A549 (cell line): ENCODE results near the gene KLHDC8A. TPM values are rescaled to one million over a fixed set of nuclear protein-coding genes. Genes with fewer than 3 reads are reported as not detected.
A peak's percentile ranks its signal among the peaks of the same experiment; 100 is the strongest.

Source experiments
- ATAC-seq, 2 experiments: fragments of 200-7000 bp in 1 of 2; fragments of >200 bp in 1 of 2; cut with Nextera tagmentation in 1 of 2; cut with Tn5 transposase in 1 of 2; 3 replicates each; pipeline versions ENCODE4 v1.8.0 to v1.9.1; 2018 to 2020; ENCODE audit warnings: mild to moderate bottlenecking in 1 of 2, moderate library complexity in 1 of 2
- CTCF ChIA-PET: fragments of 300-600 bp; sonication (Branson Sonifier 250); formaldehyde crosslinking; extraction: SDS; loops from one replicate; lab custom pipeline; 2021; ENCODE audit warnings: antibody characterized with exemption, inconsistent platforms; lab: Yijun Ruan, JAX
- POLR2A ChIA-PET: fragments of 350-600 bp; formaldehyde crosslinking; extraction: SDS; loops from one replicate; lab custom pipeline; 2021; ENCODE audit warnings: antibody characterized with exemption, inconsistent platforms; lab: Yijun Ruan, JAX
- DNase-seq, 2 experiments: peaks; one replicate each; pipeline versions ENCODE4 v3.0.0 to v3.0.0-alpha.2; 2011 to 2016; ENCODE audit warnings: low read depth in 1 of 2, low spot score in 1 of 2
- FAIRE-seq: peaks from 2 replicates; lab custom pipeline; 2011; peaks lifted over from hg19 to GRCh38; lab: Jason Lieb, UNC
- H3K27ac ChIP-seq, 2 experiments: fragments of >200 bp; sonication (Bioruptor Twin); formaldehyde crosslinking; 3 replicates each; pipeline ENCODE4 v1.5.1; 2016 to 2017
- H3K4me1 ChIP-seq: fragments of >200 bp; sonication (Bioruptor Twin); formaldehyde crosslinking; 3 replicates; pipeline ENCODE4 v1.6.1; 2016
- H3K4me2 ChIP-seq: fragments of >200 bp; sonication (Bioruptor Twin); formaldehyde crosslinking; 3 replicates; pipeline ENCODE4 v1.6.1; 2016
- H3K4me3 ChIP-seq: fragments of >200 bp; sonication (Bioruptor Twin); formaldehyde crosslinking; 3 replicates; pipeline ENCODE4 v1.5.1; 2016
- H3K9me3 ChIP-seq: fragments of >200 bp; sonication (Bioruptor Twin); formaldehyde crosslinking; 3 replicates; pipeline ENCODE4 v1.6.1; 2016
- BCL3 ChIP-seq: fragments of >200 bp; sonication (Bioruptor Twin); formaldehyde crosslinking; IDR thresholded peaks from 3 replicates; pipeline ENCODE4 v1.6.1; 2016
- CBX8 ChIP-seq: fragments of 200-600 bp; sonication (generic); IDR thresholded peaks from 2 replicates; pipeline ENCODE4 v1.6.1; 2016
- CHD4 ChIP-seq: fragments of 200-600 bp; sonication (generic); IDR thresholded peaks from 2 replicates; pipeline ENCODE4 v1.6.1; 2016; ENCODE audit warnings: antibody characterized with exemption, mild to moderate bottlenecking, borderline replicate concordance
- CTCF ChIP-seq: fragments of >200 bp; sonication (Bioruptor Twin); formaldehyde crosslinking; IDR thresholded peaks from 3 replicates; pipeline ENCODE4 v1.5.1; 2016
- E2F6 ChIP-seq: IDR thresholded peaks from 2 replicates; pipeline ENCODE4 v1.6.1; 2012; ENCODE audit warnings: low read depth, borderline replicate concordance
- EHMT2 ChIP-seq: fragments of 200-600 bp; sonication (generic); IDR thresholded peaks from 2 replicates; pipeline ENCODE4 v1.6.1; 2016; ENCODE audit warnings: antibody characterized with exemption, low read depth, mild to moderate bottlenecking, moderate library complexity
- FOSB ChIP-seq: fragments of 250-450 bp; sonication (Bioruptor Pico); IDR thresholded peaks from 2 replicates; pipeline ENCODE4 v1.5.0; 2020; ENCODE audit warnings: mild to moderate bottlenecking, moderate library complexity
- FOSL2 ChIP-seq, 2 experiments: fragments of 450-650 bp in 1 of 2; fragments of >200 bp in 1 of 2; sonication (Bioruptor Twin) in 1 of 2; formaldehyde crosslinking; IDR thresholded peaks; 2 replicates each; pipeline versions ENCODE4 v1.5.0 to v1.6.1; 2016 to 2020; ENCODE audit warnings: mild to moderate bottlenecking in 1 of 2, moderate library complexity in 1 of 2
- MYC ChIP-seq: IDR thresholded peaks from 2 replicates; pipeline ENCODE4 v1.6.1; 2012; ENCODE audit warnings: mild to moderate bottlenecking, inconsistent platforms, low read length, improper control_type of control experiment, borderline replicate concordance
- NFE2L2 ChIP-seq: fragments of 150-350 bp; conservative IDR thresholded peaks from 2 replicates; pipeline ENCODE4 v1.6.1; 2014; ENCODE audit warnings: low read length
- POLR2A ChIP-seq: IDR thresholded peaks from 2 replicates; pipeline ENCODE4 v1.6.1; 2012; ENCODE audit warnings: mild to moderate bottlenecking, low read length
- POLR2AphosphoS2 ChIP-seq: conservative IDR thresholded peaks from 2 replicates; pipeline ENCODE4 v1.6.1; 2012; ENCODE audit warnings: low read length, improper control_type of control experiment, inconsistent platforms
- RAD21 ChIP-seq, 2 experiments: fragments of >200 bp in 1 of 2; sonication (Bioruptor Twin) in 1 of 2; formaldehyde crosslinking in 1 of 2; IDR thresholded peaks in 1 of 2; conservative IDR thresholded peaks in 1 of 2; 2 replicates in 1 of 2; 3 replicates in 1 of 2; pipeline ENCODE4 v1.6.1; 2012 to 2018; ENCODE audit warnings: inconsistent platforms in 1 of 2
- RCOR1 ChIP-seq: fragments of 150-350 bp; IDR thresholded peaks from 2 replicates; pipeline ENCODE4 v1.6.1; 2014; ENCODE audit warnings: antibody characterized with exemption, low read length, low read depth
- RFX5 ChIP-seq: fragments of 450-650 bp; IDR thresholded peaks from 2 replicates; pipeline ENCODE4 v1.7.1; 2014; ENCODE audit warnings: antibody characterized with exemption, mild to moderate bottlenecking, moderate library complexity
- RNF2 ChIP-seq: fragments of 200-600 bp; sonication (generic); IDR thresholded peaks from 2 replicates; pipeline ENCODE4 v1.6.1; 2016; ENCODE audit warnings: low read depth, mild to moderate bottlenecking, antibody characterized with exemption, moderate library complexity, borderline replicate concordance
- SMC3 ChIP-seq: fragments of >200 bp; sonication (Bioruptor Twin); formaldehyde crosslinking; IDR thresholded peaks from 3 replicates; pipeline ENCODE4 v1.6.1; 2018; ENCODE audit warnings: inconsistent platforms
- TFCP2L1 ChIP-seq: fragments of 250-450 bp; sonication (Bioruptor Pico); IDR thresholded peaks from 2 replicates; pipeline ENCODE4 v1.5.0; 2021; ENCODE audit warnings: mild to moderate bottlenecking
- ZC3H11A ChIP-seq: fragments of 450-650 bp; IDR thresholded peaks from 2 replicates; pipeline ENCODE4 v1.6.1; 2014; ENCODE audit warnings: antibody characterized with exemption, mild to moderate bottlenecking
- ZFP36 ChIP-seq: fragments of 450-650 bp; IDR thresholded peaks from 2 replicates; pipeline ENCODE4 v1.6.1; 2014; ENCODE audit warnings: borderline replicate concordance; ENCODE audit not compliant: partially characterized antibody
- WGBS: methylation state at CpG from one replicate; pipeline ENCODE4 v1.1.6; 2017; ENCODE audit errors: missing lambda C conversion rate; 5-methylcytosine and 5-hydroxymethylcytosine counted together
- polyA plus RNA-seq, 4 experiments: library from polyadenylated mRNA; depleted of rRNA in 3 of 4; stranded (reverse); fragments of >200 nt; fragmentation: RNase III in 1 of 4; extraction: RNeasy Plus Mini Kit Qiagen cat#74134 plus additional on column Dnase treatment in 1 of 4; gene quantifications; 2 replicates in 3 of 4; 3 replicates in 1 of 4; pipeline ENCODE4 v1.2.3, GENCODE V29; 2011 to 2017
- TF ChIP-seq, protein P1 (sequence below): IDR thresholded peaks from 2 replicates; pipeline ENCODE4 v1.6.1; 2012

The KLHDC8A gene
- polyA plus RNA-seq, 2 of the 4 experiments (the other 2 are of a cell fraction), result 0.34 to 0.40 TPM

GRCh38 chr1:205355075-205355453 is 1.7 kb downstream of the KLHDC8A start (continued):
- no peak for TF ChIP-seq FOSL2 (IDR thresholded peaks at IDR 0.05)
- no peak for TF ChIP-seq FOSL2 (CRISPR knock-in tag; IDR thresholded peaks at IDR 0.05)
- no peak for TF ChIP-seq RNF2
- no peak for TF ChIP-seq ZC3H11A

GRCh38 chr1:205354259-205355074 is 2.3 kb downstream of the KLHDC8A start:
- peak overlapping the region; percentile 29; the same call in 2 of the 3 replicates for H3K4me2 ChIP-seq
- POLR2A ChIA-PET, result interaction anchor here (0.5 to 1.6 kb wide), 2 partner anchors 21 to 77 kb away, joined by 3 to 4 read pairs; no protein-coding TSS in a partner anchor
- H3K27ac ChIP-seq, result no peak overlapping the region; a peak in 1 of 6 replicates
- DNase-seq (peak; percentile 35 to 76), FAIRE-seq (no peak), ATAC-seq (peak; percentile 65 to 83; a peak in 4 of 6 replicates)
- H3K4me3 ChIP-seq, result no peak overlapping the region
- 36% methylated on average over 5 of the region's 5 CpGs for WGBS
- CTCF ChIA-PET, result interaction anchor here (0.6 to 67.1 kb wide), 61 partner anchors 8 to 426 kb away, joined by 3 to 3627 read pairs (median 6); partner anchors contain the start of genes BLACAT1, LEMD1 and NUAK2
- no peaks in the 10 kb centered on the region for H3K9me3 ChIP-seq
- TF ChIP-seq ZFP36 (no peak), CTCF (peak; percentile 86), FOSB (CRISPR knock-in tag) (no peak), RAD21 (conservative IDR thresholded peaks at IDR 0.05 in 1 of 2, IDR thresholded peaks at IDR 0.05 in 1 of 2) (peak; percentile 74 to 79), SMC3 (peak; percentile 91)
- TF ChIP-seq, all 56 proteins: peak for 3
- peaks cover 25% of the 10 kb centered on the region for H3K4me1 ChIP-seq

GRCh38 chr1:205353612-205354011 is 3.1 kb downstream of the KLHDC8A start:
- no peak for DNase-seq
- POLR2A ChIA-PET, result interaction anchor here (1.6 kb wide), 1 partner anchor 77 kb away, joined by 3 read pairs; no protein-coding TSS in a partner anchor
- no peak overlapping the region for H3K4me2 ChIP-seq
- CTCF ChIA-PET, result interaction anchor here (0.6 to 67.1 kb wide), 58 partner anchors 8 to 426 kb away, joined by 3 to 3627 read pairs (median 6); partner anchors contain the start of genes BLACAT1, LEMD1 and NUAK2
- FAIRE-seq, result no peak
- TF ChIP-seq POLR2AphosphoS2 (no peak), RCOR1 (no peak), EHMT2 (no peak), NFE2L2 (no peak), CBX8 (no peak), RNF2 (no peak), POLR2A (no peak), MYC (no peak), BCL3 (no peak), RFX5 (no peak), CHD4 (no peak), TFCP2L1 (CRISPR knock-in tag) (no peak), E2F6 (no peak)
- TF ChIP-seq, protein P1, sequence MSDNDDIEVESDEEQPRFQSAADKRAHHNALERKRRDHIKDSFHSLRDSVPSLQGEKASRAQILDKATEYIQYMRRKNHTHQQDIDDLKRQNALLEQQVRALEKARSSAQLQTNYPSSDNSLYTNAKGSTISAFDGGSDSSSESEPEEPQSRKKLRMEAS, result no peak
- H3K4me3 ChIP-seq, result no peak overlapping the region
- H3K4me1 ChIP-seq, result peaks cover 25% of the 10 kb centered on the region
- WGBS, result 70% methylated on average over 6 of the region's 6 CpGs
- no peak overlapping the region for H3K27ac ChIP-seq
- ATAC-seq, result no peak
- no peaks in the 10 kb centered on the region for H3K9me3 ChIP-seq
